HUES64 (cell line): ENCODE results near the gene CDRT4.
"Not testable (repeated sequence)": the region's sequence is repeated elsewhere in the genome, so short reads cannot be mapped to it uniquely, and the experiment has no call there.

Experiments used
- H3K27ac ChIP-seq: 2 replicates; pipeline ENCODE4 v1.7.0; 2013; ENCODE audit warnings: low read depth, low read length, inconsistent platforms
- H3K27me3 ChIP-seq: 2 replicates; pipeline ENCODE4 v1.6.1; 2013; ENCODE audit warnings: mild to moderate bottlenecking, low read length; ENCODE audit not compliant: insufficient read depth
- H3K36me3 ChIP-seq: 2 replicates; pipeline ENCODE4 v1.6.1; 2013; ENCODE audit warnings: mild to moderate bottlenecking, low read length; ENCODE audit not compliant: insufficient read depth
- H3K4me1 ChIP-seq: 2 replicates; pipeline ENCODE4 v1.6.1; 2013; ENCODE audit warnings: mild to moderate bottlenecking, low read length, moderate library complexity; ENCODE audit not compliant: insufficient read depth
- H3K4me3 ChIP-seq: 2 replicates; pipeline ENCODE4 v1.5.1; 2013; ENCODE audit warnings: mild to moderate bottlenecking, low read length, moderate library complexity
- H3K9ac ChIP-seq: 2 replicates; pipeline ENCODE4 v1.6.1; 2013; ENCODE audit warnings: mild to moderate bottlenecking, low read depth, low read length
- H3K9me3 ChIP-seq: 2 replicates; pipeline ENCODE4 v1.6.1; 2013; ENCODE audit warnings: low read depth, low read length; ENCODE audit not compliant: insufficient read depth
- WGBS: fragments of 150-250, 120-280 bp; methylation state at CpG from one replicate; pipeline ENCODE4 v1.1.7; 2013; ENCODE audit warnings: missing lambda C conversion rate; 5-methylcytosine and 5-hydroxymethylcytosine counted together

Gene CDRT4

DNA sequence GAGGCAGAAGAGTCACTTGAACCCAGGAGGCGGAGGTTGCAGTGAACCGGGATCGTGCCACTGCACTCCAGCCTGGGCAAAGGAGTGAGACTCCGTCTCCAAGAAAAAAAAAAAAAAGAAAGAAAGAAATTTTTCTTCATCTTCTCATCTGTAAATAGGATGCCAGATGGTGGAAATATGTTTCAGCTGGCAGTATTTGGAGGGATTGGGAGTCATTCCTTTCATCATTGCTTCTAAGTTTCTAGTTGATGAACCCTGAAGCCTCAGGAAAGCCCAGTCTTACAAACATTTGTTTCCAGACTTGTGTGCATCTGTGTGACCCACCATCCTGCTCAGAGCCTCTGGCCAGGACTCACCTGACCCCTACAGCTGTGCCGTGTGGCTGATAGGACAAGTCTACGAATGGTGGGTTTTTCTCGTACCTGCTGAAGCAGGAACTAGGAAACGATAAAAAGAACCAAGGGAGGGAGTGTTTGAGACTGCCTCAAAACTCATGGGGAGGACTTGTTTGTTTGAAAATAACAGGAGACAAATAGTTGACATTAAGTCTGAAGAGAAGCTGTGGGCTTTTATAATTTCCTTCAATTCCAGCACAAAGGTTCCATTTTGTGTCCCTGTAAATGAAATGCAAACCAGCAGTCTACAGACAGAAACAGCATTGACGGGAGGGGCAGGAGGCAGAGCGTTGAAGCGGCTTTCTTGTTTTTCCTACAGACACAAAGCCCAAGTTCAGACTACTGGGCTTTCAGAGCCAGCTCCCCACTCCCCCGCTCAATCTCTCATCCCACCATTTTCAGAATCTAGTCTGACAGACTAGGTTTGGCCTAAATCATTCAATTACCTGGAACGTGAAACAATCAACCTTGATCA lies 24.9 kb downstream of the CDRT4 start:
- Histone ChIP-seq H3K36me3 (peaks cover 14% of the 10 kb centered on the region), H3K27ac (no peak overlapping the region), H3K9ac (no peak overlapping the region), H3K27me3 (no peaks in the 10 kb centered on the region), H3K9me3 (no peaks in the 10 kb centered on the region), H3K4me1 (peaks cover 3% of the 10 kb centered on the region; the same call in 1 of the 2 replicates), H3K4me3 (no peak overlapping the region)
- 94% methylated on average over 12 of the region's 13 CpGs for WGBS

DNA sequence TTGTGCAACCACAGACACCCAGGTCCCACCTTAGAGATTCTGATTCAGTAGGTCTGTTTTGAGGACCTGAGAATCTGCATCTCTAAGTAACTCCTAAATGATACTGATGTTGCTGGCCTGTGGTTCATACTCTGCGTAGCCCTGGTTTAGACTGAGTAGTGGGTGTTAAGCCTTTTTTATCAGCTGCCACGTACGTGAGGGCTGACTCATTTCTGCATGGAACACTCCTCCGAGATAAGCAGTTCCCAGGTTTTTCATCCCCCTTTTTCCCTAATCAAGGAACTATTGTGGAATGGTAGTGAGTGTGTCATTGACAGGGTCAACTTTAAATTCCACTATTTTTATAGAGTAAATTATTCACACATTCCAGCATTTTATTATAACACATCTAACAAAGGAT lies 26.1 kb downstream of the CDRT4 start:
- Histone ChIP-seq H3K27ac (no peak overlapping the region), H3K9me3 (no peaks in the 10 kb centered on the region)

DNA sequence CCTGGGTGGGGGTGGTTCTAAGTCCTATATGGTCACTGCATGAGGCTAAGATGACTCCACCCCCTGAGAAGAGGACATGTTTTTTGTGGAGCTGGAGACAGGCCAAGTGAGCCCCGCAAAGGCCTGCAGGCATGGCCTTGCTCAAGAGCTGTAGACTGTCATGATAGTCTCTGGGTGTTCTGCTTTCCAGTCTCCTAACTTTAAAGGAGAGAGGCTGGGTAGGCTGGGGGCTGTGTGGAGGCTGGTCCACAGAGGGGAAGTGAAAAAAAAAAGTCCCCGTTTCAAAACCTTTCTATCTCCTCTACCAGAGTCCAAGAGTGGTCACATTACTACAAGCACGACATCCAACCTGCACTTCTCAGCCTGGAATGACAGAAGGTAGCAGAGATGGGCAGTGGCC lies 27.1 kb downstream of the CDRT4 start:
- no peaks in the 10 kb centered on the region for H3K27me3 ChIP-seq
- 100% methylated on average over 2 of the region's 3 CpGs for WGBS
- peaks cover 3% of the 10 kb centered on the region; the same call in 1 of the 2 replicates for H3K4me1 ChIP-seq
- H3K36me3 ChIP-seq, result peaks cover 17% of the 10 kb centered on the region
- no peak overlapping the region for H3K9ac ChIP-seq
- H3K9me3 ChIP-seq, result no peaks in the 10 kb centered on the region
- H3K4me3 ChIP-seq, result no peak overlapping the region
- no peak overlapping the region for H3K27ac ChIP-seq

More for the DNA sequence above, 26.1 kb downstream of the CDRT4 start:
- Histone ChIP-seq H3K4me1 (peaks cover 3% of the 10 kb centered on the region; the same call in 1 of the 2 replicates), H3K4me3 (no peak overlapping the region), H3K9ac (no peak overlapping the region), H3K36me3 (peaks cover 17% of the 10 kb centered on the region), H3K27me3 (no peaks in the 10 kb centered on the region)
- WGBS, result 95% methylated on average over 4 of the region's 4 CpGs

DNA sequence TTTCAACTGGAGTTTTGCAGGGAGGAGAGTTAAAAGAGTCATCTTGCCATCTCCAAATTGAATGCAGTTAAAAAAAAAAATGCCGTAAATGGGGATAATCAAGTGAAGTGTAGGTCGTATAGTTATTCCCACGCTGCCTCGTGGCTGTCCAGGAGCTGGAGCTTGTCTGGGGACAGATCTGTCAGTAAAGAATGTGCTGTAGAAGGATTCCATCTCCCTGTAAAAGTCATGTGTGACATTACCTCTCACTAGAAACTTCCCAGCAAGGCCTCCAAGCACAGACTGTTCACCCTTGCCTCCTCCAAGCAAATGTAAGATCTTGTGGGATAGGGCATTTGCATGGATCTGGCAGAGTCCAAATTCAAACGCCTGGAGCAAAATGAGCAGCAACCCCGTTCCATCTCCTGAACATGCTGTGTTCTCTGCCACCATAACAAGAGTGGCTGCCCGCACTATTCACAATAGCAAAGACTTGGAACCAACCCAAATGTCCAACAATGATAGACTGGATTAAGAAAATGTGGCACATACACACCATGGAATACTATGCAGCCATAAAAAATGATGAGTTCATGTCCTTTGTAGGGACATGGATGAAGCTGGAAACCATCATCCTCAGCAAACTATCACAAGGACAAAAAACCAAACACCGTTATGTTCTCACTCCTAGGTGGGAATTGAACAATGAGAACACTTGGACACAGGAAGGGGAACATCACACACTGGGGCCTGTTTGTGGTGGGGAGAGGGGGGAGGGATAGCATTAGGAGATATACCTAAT lies 28.0 kb downstream of the CDRT4 start:
- peaks cover 17% of the 10 kb centered on the region for H3K36me3 ChIP-seq
- H3K27me3 ChIP-seq, H3K4me1 ChIP-seq, H3K27ac ChIP-seq, H3K4me3 ChIP-seq, H3K9me3 ChIP-seq, H3K9ac ChIP-seq: not testable (repeated sequence)
- WGBS, result 84% methylated on average over 8 of the region's 8 CpGs

DNA sequence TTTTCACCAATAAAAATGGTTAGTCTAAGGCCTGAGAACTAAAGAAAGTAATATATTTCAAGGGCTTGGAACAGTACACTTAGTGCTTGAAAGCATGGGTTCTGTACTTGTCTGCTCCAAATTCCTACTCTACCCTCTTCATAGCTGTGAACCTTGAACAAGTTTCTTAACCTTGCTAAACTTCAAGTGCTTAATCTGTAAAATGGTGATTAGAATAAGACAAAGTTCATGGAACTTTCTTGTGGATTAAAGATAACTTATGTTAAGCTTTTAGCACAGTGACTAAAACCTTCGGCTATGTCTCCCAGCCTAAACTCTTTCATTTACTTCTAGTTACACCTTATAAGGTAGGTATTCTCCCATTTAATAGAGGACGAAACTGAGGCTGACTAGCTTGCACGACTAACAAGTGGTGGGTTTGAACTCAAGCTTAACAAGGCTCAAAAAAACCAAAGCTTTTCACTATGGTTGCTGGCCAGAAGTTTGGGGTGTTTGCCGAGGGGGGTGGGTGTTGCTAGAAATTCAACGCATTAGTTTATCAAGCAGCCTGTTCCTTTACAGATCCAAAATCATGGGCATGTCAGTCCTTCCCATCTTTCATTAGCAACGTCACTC lies 28.8 kb downstream of the CDRT4 start:
- 96% methylated on average over 6 of the region's 6 CpGs for WGBS
- no peaks in the 10 kb centered on the region for H3K27me3 ChIP-seq
- H3K4me3 ChIP-seq, result no peak overlapping the region
- H3K27ac ChIP-seq, result no peak overlapping the region
- no peak overlapping the region for H3K9ac ChIP-seq
- H3K9me3 ChIP-seq, result no peaks in the 10 kb centered on the region
- no peaks in the 10 kb centered on the region for H3K4me1 ChIP-seq
- H3K36me3 ChIP-seq, result peaks cover 17% of the 10 kb centered on the region

DNA sequence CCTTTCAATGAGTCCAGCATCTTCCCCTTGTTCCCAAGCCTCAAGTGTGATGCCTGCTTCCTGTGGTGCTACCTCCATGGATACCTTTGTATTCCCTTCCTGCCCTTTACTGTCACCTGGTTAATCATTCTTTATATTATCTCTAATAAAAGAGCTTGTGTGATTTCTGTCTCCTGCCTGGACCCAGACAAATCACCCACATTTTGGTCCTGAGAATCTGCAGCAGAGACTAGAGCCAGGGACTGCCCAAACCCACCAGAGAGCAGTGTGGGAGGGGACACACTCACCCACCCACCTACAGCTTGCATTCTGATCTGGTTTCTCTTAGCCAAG lies 30.2 kb downstream of the CDRT4 start:
- H3K9me3 ChIP-seq, result no peaks in the 10 kb centered on the region
- no peak overlapping the region for H3K9ac ChIP-seq
- peaks cover 14% of the 10 kb centered on the region for H3K36me3 ChIP-seq
- H3K4me1 ChIP-seq, result no peaks in the 10 kb centered on the region
- H3K27me3 ChIP-seq, result no peaks in the 10 kb centered on the region
- no peak overlapping the region for H3K27ac ChIP-seq
- H3K4me3 ChIP-seq, result no peak overlapping the region

DNA sequence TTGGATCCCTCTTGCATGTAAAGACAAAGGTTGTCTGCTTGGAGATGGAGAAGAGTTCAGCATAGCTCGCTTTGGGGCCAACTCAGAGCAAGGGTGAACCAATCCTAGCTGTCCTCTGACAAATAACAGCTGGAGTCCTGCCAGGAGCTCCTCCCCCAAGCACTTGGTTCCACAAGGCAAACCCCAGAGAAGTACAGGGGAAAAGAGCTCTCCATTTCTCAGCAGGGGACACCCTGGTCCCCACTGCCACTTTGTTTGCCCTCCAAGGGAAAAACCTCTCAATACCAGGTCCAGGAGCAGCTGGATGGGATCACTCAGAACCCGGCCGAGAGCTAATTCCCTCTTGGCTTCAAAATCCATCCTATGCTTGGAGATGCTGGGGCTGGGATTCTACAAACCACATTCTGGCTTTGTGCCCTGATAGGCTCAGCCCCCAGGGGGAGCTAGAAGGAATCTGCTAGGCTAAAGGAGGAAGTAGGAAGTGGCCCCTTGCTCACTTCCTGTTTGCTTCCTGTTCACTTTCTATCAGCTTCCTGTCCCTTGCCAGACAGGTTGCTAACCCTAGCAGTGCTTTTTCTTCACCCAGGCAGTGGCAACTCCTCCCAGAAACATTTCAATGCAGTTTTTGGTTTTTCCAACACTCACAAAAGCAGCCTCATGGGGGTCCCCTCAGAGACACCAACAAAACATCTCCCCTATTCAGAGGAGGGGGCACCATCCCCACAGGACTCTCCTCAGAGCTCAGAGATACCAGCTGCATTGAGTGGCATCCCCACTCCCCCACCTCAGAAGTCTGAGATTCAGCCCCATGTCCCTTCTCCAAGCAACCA lies 30.7 kb downstream of the CDRT4 start:
- no peaks in the 10 kb centered on the region for H3K4me1 ChIP-seq
- no peak overlapping the region for H3K9ac ChIP-seq
- 96% methylated on average over 3 of the region's 3 CpGs for WGBS
- no peak overlapping the region for H3K27ac ChIP-seq
- H3K9me3 ChIP-seq, result no peaks in the 10 kb centered on the region
- no peaks in the 10 kb centered on the region for H3K27me3 ChIP-seq
- H3K36me3 ChIP-seq, result peaks cover 14% of the 10 kb centered on the region
- H3K4me3 ChIP-seq, result no peak overlapping the region

DNA sequence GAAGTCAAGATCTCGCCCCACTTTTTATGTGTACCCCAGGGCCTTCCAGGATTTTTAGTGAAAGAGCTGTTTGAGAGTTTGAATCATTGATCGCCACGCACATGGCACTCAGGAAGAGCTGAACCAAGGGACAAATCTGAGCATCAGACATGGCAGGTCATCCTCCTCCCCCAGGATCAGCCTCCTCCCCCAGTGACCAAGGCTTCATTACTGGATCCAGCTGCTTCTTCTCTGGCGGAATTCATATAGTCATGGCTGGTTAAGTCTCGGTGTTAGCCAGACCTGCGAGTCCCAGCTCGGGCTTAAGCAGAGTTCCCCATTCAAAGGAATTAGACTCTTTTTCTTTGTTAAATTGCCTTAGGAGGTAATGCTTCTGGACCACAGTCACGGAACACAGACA lies 32.5 kb downstream of the CDRT4 start:
- H3K27ac ChIP-seq, result no peak overlapping the region
- 97% methylated on average over 7 of the region's 8 CpGs for WGBS
- no peaks in the 10 kb centered on the region for H3K27me3 ChIP-seq
- H3K9me3 ChIP-seq, result no peaks in the 10 kb centered on the region
- peaks cover 14% of the 10 kb centered on the region for H3K36me3 ChIP-seq
- no peak overlapping the region for H3K4me3 ChIP-seq
- H3K4me1 ChIP-seq, result no peaks in the 10 kb centered on the region
- H3K9ac ChIP-seq, result no peak overlapping the region

DNA sequence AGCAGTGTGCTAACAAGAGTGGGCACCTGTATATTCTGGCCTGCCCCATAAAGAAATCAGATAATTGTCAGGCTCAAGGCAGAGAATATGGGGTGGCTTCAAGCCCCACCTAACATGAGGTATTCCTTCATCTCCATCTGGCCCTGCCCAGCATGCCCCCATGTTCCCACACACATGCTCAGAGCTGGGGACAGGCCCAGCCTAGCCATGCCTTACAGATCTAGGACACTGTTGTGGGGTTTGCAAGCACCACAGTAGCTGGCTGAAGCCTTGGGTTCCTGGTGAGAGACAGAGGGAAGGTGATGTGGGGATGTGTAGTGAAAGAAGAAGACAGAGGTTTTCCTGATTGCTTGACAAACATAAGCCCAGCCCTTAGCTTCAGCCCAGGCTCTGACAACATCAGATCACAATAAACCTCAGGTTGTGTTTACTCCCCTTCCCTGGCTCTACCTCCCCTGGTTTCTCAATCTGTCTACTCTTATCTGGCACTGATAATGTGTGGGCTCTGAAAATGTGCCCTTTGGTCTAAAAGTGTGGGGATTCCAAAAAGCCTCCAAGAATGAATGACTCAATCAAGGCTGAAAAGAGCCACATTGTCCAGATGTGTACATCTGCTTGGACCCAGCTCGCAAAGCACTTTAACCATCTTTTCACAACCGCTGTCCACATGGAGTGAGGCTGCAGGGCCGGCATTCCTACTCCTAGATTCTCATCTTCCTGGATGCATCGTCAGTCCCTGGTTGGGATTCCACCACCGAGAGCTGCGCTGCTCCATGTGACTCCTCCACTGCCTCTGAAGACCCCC lies 34.4 kb downstream of the CDRT4 start:
- no peak overlapping the region for H3K9ac ChIP-seq
- H3K27ac ChIP-seq, result no peak overlapping the region
- no peaks in the 10 kb centered on the region for H3K9me3 ChIP-seq
- H3K27me3 ChIP-seq, result no peaks in the 10 kb centered on the region
- H3K4me1 ChIP-seq, result no peaks in the 10 kb centered on the region
- peaks cover 8% of the 10 kb centered on the region for H3K36me3 ChIP-seq
- WGBS, result 94% methylated on average over 6 of the region's 6 CpGs
- no peak overlapping the region for H3K4me3 ChIP-seq

DNA sequence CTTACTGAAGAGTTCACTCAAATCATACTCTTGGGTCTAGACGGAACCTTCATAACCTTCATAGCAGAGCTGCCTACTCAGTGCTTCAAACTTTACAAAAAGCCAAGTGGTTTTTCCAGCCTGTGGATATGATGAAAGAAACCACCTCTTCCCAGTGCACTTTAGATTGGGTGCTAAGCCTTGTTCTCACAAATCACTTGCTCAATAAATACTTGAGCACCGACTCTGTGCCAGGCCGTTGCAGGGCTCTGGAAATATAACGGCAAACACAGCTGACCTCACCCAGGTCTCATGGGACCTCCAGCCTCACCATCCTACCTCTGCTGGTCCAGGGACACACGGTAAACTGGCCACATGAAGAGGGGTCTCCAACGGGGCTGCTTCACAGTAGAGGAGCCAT lies 35.7 kb downstream of the CDRT4 start:
- Histone ChIP-seq H3K9me3 (no peaks in the 10 kb centered on the region), H3K36me3 (no peaks in the 10 kb centered on the region), H3K9ac (no peak overlapping the region), H3K4me1 (no peaks in the 10 kb centered on the region), H3K27ac (no peak overlapping the region), H3K4me3 (no peak overlapping the region), H3K27me3 (no peaks in the 10 kb centered on the region)
- 94% methylated on average over 6 of the region's 6 CpGs for WGBS
